WTC11 (cell line): ENCODE results near the gene B3GNT8. TPM values are rescaled to one million over a fixed set of nuclear protein-coding genes. Genes with fewer than 3 reads are reported as not detected.
"Not testable (repeated sequence)": the region's sequence is repeated elsewhere in the genome, so short reads cannot be mapped to it uniquely, and the experiment has no call there.

Experiments
- ATAC-seq: fragments of 200-7000 bp; cut with Tn5 transposase; 2 replicates; pipeline ENCODE4 v1.10.0; 2021; ENCODE audit warnings: mild to moderate bottlenecking, moderate library complexity
- CTCF ChIA-PET: fragments of 300-600 bp; sonication (Branson Sonifier 250); formaldehyde crosslinking; loops from one replicate; lab custom pipeline; 2021; ENCODE audit warnings: antibody characterized with exemption; lab: Charles Lee
- POLR2A ChIA-PET: fragments of 350-600 bp; sonication (Branson Sonifier 250); formaldehyde crosslinking; loops from one replicate; lab custom pipeline; 2021; ENCODE audit warnings: antibody characterized with exemption; lab: Charles Lee
- DNase-seq: peaks from one replicate; pipeline ENCODE4 v3.0.0; 2021; ENCODE audit warnings: low spot score
- H3K27ac Mint-ChIP-seq: 2 replicates; pipeline ENCODE4 v1.8.0; 2021; ENCODE audit warnings: mixed read lengths
- H3K27me3 Mint-ChIP-seq: 2 replicates; pipeline ENCODE4 v1.8.0; 2021; ENCODE audit warnings: low read depth, mild to moderate bottlenecking, moderate library complexity, mixed read lengths
- H3K36me3 Mint-ChIP-seq: 2 replicates; pipeline ENCODE4 v1.8.0; 2021; ENCODE audit warnings: mixed read lengths
- H3K4me1 Mint-ChIP-seq: 2 replicates; pipeline ENCODE4 v1.8.0; 2022; ENCODE audit warnings: mixed read lengths
- H3K4me3 Mint-ChIP-seq: 2 replicates; pipeline ENCODE4 v1.8.0; 2021; ENCODE audit warnings: mild to moderate bottlenecking, moderate library complexity, mixed read lengths
- H3K9me3 Mint-ChIP-seq: 2 replicates; pipeline ENCODE4 v1.8.0; 2021; ENCODE audit warnings: mixed read lengths
- CTCF ChIP-seq: fragments of 200-600 bp; IDR thresholded peaks from 2 replicates; pipeline ENCODE4 v1.8.0; 2022; ENCODE audit warnings: antibody characterized with exemption
- E2F5 ChIP-seq: sonication (generic); formaldehyde crosslinking; IDR thresholded peaks from 2 replicates; pipeline ENCODE4 v1.8.1; 2022; ENCODE audit warnings: mild to moderate bottlenecking, moderate library complexity, missing genetic modification reagents
- GABPB1 ChIP-seq: sonication (generic); formaldehyde crosslinking; IDR thresholded peaks from 2 replicates; pipeline ENCODE4 v1.8.1; 2023; ENCODE audit warnings: mild to moderate bottlenecking, missing genetic modification reagents
- GRHL2 ChIP-seq: fragments of 250-450 bp; sonication (Bioruptor Pico); IDR thresholded peaks from 2 replicates; pipeline ENCODE4 v1.8.0; 2022; ENCODE audit warnings: mild to moderate bottlenecking, moderate library complexity; ENCODE audit not compliant: insufficient replicate concordance, severe bottlenecking
- IRF1 ChIP-seq: sonication (generic); formaldehyde crosslinking; IDR thresholded peaks from 2 replicates; pipeline ENCODE4 v1.8.0; 2023; ENCODE audit warnings: missing genetic modification reagents
- MAX ChIP-seq: sonication (generic); formaldehyde crosslinking; IDR thresholded peaks from 2 replicates; pipeline ENCODE4 v1.8.0; 2022; ENCODE audit warnings: mild to moderate bottlenecking, missing genetic modification reagents
- MXD4 ChIP-seq: fragments of 250-450 bp; sonication (Bioruptor Pico); IDR thresholded peaks from 2 replicates; pipeline ENCODE4 v1.8.0; 2021; ENCODE audit warnings: mild to moderate bottlenecking, moderate library complexity, borderline replicate concordance
- NR1H2 ChIP-seq: sonication (generic); formaldehyde crosslinking; IDR thresholded peaks from 2 replicates; pipeline ENCODE4 v1.9.0; 2021; ENCODE audit warnings: mild to moderate bottlenecking, moderate library complexity, missing genetic modification reagents
- PRRX2 ChIP-seq: fragments of 250-450 bp; sonication (Bioruptor Pico); IDR thresholded peaks from 2 replicates; pipeline ENCODE4 v1.8.0; 2021; ENCODE audit warnings: mild to moderate bottlenecking
- RORB ChIP-seq: fragments of 250-450 bp; sonication (Bioruptor Pico); IDR thresholded peaks from 2 replicates; pipeline ENCODE4 v1.9.0; 2021; ENCODE audit warnings: mild to moderate bottlenecking
- ZBTB43 ChIP-seq: sonication (generic); formaldehyde crosslinking; IDR thresholded peaks from 2 replicates; pipeline ENCODE4 v1.8.1; 2023; ENCODE audit warnings: mild to moderate bottlenecking, missing genetic modification reagents
- ZNF232 ChIP-seq: sonication (generic); formaldehyde crosslinking; IDR thresholded peaks from 2 replicates; pipeline ENCODE4 v1.8.0; 2022; ENCODE audit warnings: mild to moderate bottlenecking, missing genetic modification reagents
- ZNF317 ChIP-seq: sonication (generic); formaldehyde crosslinking; IDR thresholded peaks from 2 replicates; pipeline ENCODE4 v1.8.1; 2023; ENCODE audit warnings: low read depth, mild to moderate bottlenecking, moderate library complexity, missing genetic modification reagents, borderline replicate concordance
- total RNA-seq: library from RNA; stranded (reverse); gene quantifications from 3 replicates; pipeline ENCODE4 v1.2.3, GENCODE V29; 2021

Gene B3GNT8
- total RNA-seq, 1 experiment from 2014 or later: 2.3 TPM

- TF ChIP-seq PRRX2: no peak
These were observed 49.4 kb upstream of the B3GNT8 start (continued) for GRCh38 chr19:41476583-41476982.

- peaks cover 15% of the 10 kb centered on the region for H3K36me3 Mint-ChIP-seq
- ATAC-seq: not testable (repeated sequence)
These were observed 36.4 kb upstream of the B3GNT8 start for GRCh38 chr19:41463257-41464256.

GRCh38 chr19:41462497-41462896, 35.3 kb upstream of the B3GNT8 start:
- peaks cover 15% of the 10 kb centered on the region for H3K36me3 Mint-ChIP-seq
- CTCF ChIA-PET: no interaction called here
- TF ChIP-seq E2F5 (CRISPR knock-in tag) (no peak), ZBTB43 (no peak), NR1H2 (no peak), ZNF232 (CRISPR knock-in tag) (no peak), PRRX2 (no peak), RORB (CRISPR knock-in tag) (no peak), CTCF (no peak), MXD4 (no peak), GRHL2 (CRISPR knock-in tag) (no peak), IRF1 (no peak), MAX (CRISPR knock-in tag) (no peak)
- TF ChIP-seq, all 79 proteins: peak for 0
- Mint-ChIP-seq H3K4me3 (no peak overlapping the region), H3K27ac (no peak overlapping the region), H3K4me1 (no peaks in the 10 kb centered on the region), H3K27me3 (peaks cover 38% of the 10 kb centered on the region), H3K9me3 (peaks cover 79% of the 10 kb centered on the region)
- DNase-seq (no peak), ATAC-seq (no peak)
- POLR2A ChIA-PET: no interaction called here

More at GRCh38 chr19:41463257-41464256, 36.4 kb upstream of the B3GNT8 start:
- H3K4me1 Mint-ChIP-seq, DNase-seq, H3K27ac Mint-ChIP-seq, CTCF ChIA-PET, H3K4me3 Mint-ChIP-seq, POLR2A ChIA-PET: not testable (repeated sequence)
- H3K27me3 Mint-ChIP-seq: peaks cover 29% of the 10 kb centered on the region
- TF ChIP-seq GABPB1 (CRISPR knock-in tag): peak; percentile 31; the same call in 1 of the 2 replicates
- peaks cover 86% of the 10 kb centered on the region for H3K9me3 Mint-ChIP-seq

- peaks cover 26% of the 10 kb centered on the region for H3K9me3 Mint-ChIP-seq
- H3K27ac Mint-ChIP-seq: no peak overlapping the region
- H3K4me3 Mint-ChIP-seq: no peak overlapping the region
- ATAC-seq: no peak
- DNase-seq: no peak
- no peak for TF ChIP-seq ZNF317 (CRISPR knock-in tag)
- H3K36me3 Mint-ChIP-seq: peaks cover 3% of the 10 kb centered on the region
- peaks cover 58% of the 10 kb centered on the region for H3K27me3 Mint-ChIP-seq
- CTCF ChIA-PET: interaction anchor here (1.0 to 3.1 kb wide), 3 partner anchors 10 to 113 kb away, joined by 3 to 12 read pairs (median 12); no protein-coding TSS in a partner anchor
- no peaks in the 10 kb centered on the region for H3K4me1 Mint-ChIP-seq
- POLR2A ChIA-PET: no interaction called here
These were observed 30.1 kb upstream of the B3GNT8 start for GRCh38 chr19:41457241-41457640.
